ENCODE data around the gene ANKS1B.

Gene ANKS1B

DNA sequence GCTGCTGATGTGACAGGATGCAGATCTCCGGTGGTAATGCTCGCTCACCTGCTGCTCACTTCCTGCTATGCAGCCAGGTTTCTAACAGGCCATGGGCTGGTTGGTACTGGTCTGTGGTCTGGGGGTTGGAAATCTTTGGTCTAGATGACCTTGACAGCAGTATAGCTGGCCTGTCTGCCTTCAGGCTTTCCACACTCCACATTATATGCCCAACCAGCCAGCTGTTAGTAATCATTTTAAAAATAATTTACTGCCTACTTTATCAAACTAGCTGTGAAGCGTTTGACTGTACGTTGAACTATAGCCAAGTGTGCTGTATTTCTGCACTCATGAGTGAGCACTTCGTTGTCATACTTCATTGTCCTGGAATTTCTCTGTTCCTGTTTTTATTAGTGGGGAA lies 761.2 kb downstream of the ANKS1B start:
- Histone ChIP-seq H3K27ac (no peak overlapping the region), H3K9ac (no peak overlapping the region), H3K4me2 (ENCODE audit: low read length) (no peak overlapping the region), H3K9me3 (ENCODE audit: control insufficient read depth, low read length) (no peaks in the 10 kb centered on the region), H3K36me3 (ENCODE audit: control insufficient read depth, insufficient read depth, low read length) (no peaks in the 10 kb centered on the region), H3K79me2 (no peaks in the 10 kb centered on the region), H3K27me3 (ENCODE audit: control insufficient read depth, insufficient read depth, low read length) (no peaks in the 10 kb centered on the region), H2AFZ (no peak overlapping the region), H3K4me3 (ENCODE audit: low read depth, low read length) (no peak overlapping the region), H3K4me1 (no peaks in the 10 kb centered on the region)
- TF ChIP-seq CTCF (IDR thresholded peaks at IDR 0.05), result no peak

- Histone ChIP-seq H3K36me3 (ENCODE audit: control insufficient read depth, insufficient read depth, low read length) (no peaks in the 10 kb centered on the region), H3K27me3 (ENCODE audit: control insufficient read depth, insufficient read depth, low read length) (no peaks in the 10 kb centered on the region), H3K9me3 (ENCODE audit: control insufficient read depth, low read length) (no peaks in the 10 kb centered on the region), H3K9ac (no peak overlapping the region), H3K79me2 (no peaks in the 10 kb centered on the region), H3K4me2 (ENCODE audit: low read length) (no peak overlapping the region), H3K4me3 (ENCODE audit: low read depth, low read length) (no peak overlapping the region), H3K27ac (no peak overlapping the region), H2AFZ (no peak overlapping the region), H3K4me1 (no peaks in the 10 kb centered on the region)
- TF ChIP-seq CTCF (IDR thresholded peaks at IDR 0.05), result no peak
These were observed 771.7 kb downstream of the ANKS1B start for GRCh38 chr12:99213047-99213446.

- H3K27me3 ChIP-seq (ENCODE audit: control insufficient read depth, insufficient read depth, low read length), result no peaks in the 10 kb centered on the region
- TF ChIP-seq CTCF (IDR thresholded peaks at IDR 0.05), result no peak
- no peaks in the 10 kb centered on the region for H3K4me1 ChIP-seq
These were observed 772.5 kb downstream of the ANKS1B start for GRCh38 chr12:99212275-99212674.

DNA sequence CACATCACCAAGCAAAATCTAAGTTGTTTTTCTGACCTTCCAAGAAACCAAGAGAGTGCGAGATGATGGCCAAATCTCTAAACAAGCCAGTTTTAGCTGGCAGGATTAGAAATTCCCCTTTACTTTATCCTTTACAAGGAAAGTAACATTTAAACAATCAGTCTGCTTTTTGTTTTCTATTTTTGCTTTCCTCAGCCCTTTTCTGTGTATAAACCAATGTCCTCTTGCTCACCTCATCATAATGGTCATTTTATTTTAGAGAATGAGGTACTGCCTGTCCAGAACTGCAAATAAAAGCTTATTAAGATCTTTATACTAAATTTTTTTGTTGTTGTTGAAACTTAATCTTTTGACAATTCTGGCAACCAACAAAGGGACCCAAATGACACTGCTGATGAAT lies 779.6 kb downstream of the ANKS1B start:
- H3K9me3 ChIP-seq (ENCODE audit: control insufficient read depth, low read length), result no peaks in the 10 kb centered on the region
- no peak overlapping the region for H3K27ac ChIP-seq
- no peak overlapping the region for H3K9ac ChIP-seq
- no peak overlapping the region for H3K4me2 ChIP-seq (ENCODE audit: low read length)
- H3K27me3 ChIP-seq (ENCODE audit: control insufficient read depth, insufficient read depth, low read length), result no peaks in the 10 kb centered on the region
- no peak for TF ChIP-seq CTCF (IDR thresholded peaks at IDR 0.05)
- no peak overlapping the region for H2AFZ ChIP-seq
- H3K4me3 ChIP-seq (ENCODE audit: low read depth, low read length), result no peak overlapping the region
- no peaks in the 10 kb centered on the region for H3K79me2 ChIP-seq
- H3K4me1 ChIP-seq, result no peaks in the 10 kb centered on the region
- no peaks in the 10 kb centered on the region for H3K36me3 ChIP-seq (ENCODE audit: control insufficient read depth, insufficient read depth, low read length)

More at GRCh38 chr12:99212275-99212674, 772.5 kb downstream of the ANKS1B start:
- no peaks in the 10 kb centered on the region for H3K9me3 ChIP-seq (ENCODE audit: control insufficient read depth, low read length)
- H3K36me3 ChIP-seq (ENCODE audit: control insufficient read depth, insufficient read depth, low read length), result no peaks in the 10 kb centered on the region
- no peak overlapping the region for H3K9ac ChIP-seq
- no peaks in the 10 kb centered on the region for H3K79me2 ChIP-seq
- no peak overlapping the region for H3K27ac ChIP-seq
- H2AFZ ChIP-seq, result no peak overlapping the region
- no peak overlapping the region for H3K4me3 ChIP-seq (ENCODE audit: low read depth, low read length)
- H3K4me2 ChIP-seq (ENCODE audit: low read length), result no peak overlapping the region

GRCh38 chr12:99201906-99202645 lies 782.7 kb downstream of the ANKS1B start:
- Histone ChIP-seq H3K27ac (no peak overlapping the region), H3K9me3 (ENCODE audit: control insufficient read depth, low read length) (no peaks in the 10 kb centered on the region), H3K27me3 (ENCODE audit: control insufficient read depth, insufficient read depth, low read length) (no peaks in the 10 kb centered on the region), H3K4me1 (no peaks in the 10 kb centered on the region), H3K4me3 (ENCODE audit: low read depth, low read length) (no peak overlapping the region), H3K9ac (no peak overlapping the region), H3K79me2 (no peaks in the 10 kb centered on the region), H3K4me2 (ENCODE audit: low read length) (no peak overlapping the region), H3K36me3 (ENCODE audit: control insufficient read depth, insufficient read depth, low read length) (no peaks in the 10 kb centered on the region), H2AFZ (no peak overlapping the region)
- TF ChIP-seq CTCF (IDR thresholded peaks at IDR 0.05), result no peak

Data from parathyroid adenoma (tissue), 2 donors.